Smooth muscle cell (in vitro differentiated cells): ENCODE measurements around the gene ZMIZ1. TPM values are rescaled to one million over a fixed set of nuclear protein-coding genes. Genes with fewer than 3 reads are reported as not detected.

Experiments used
- DNase-seq: peaks from one replicate; lab custom pipeline; 2025; ENCODE audit not compliant: unreplicated experiment; lab: John Stamatoyannopoulos, UW
- H2AFZ ChIP-seq: fragments of 200-600 bp; sonication (generic); 2 replicates; pipeline ENCODE4 v1.6.0; 2016; ENCODE audit warnings: antibody characterized with exemption, low read depth, mild to moderate bottlenecking
- H3F3A ChIP-seq: fragments of 200-600 bp; sonication (generic); 2 replicates; pipeline ENCODE4 v1.6.0; 2017; ENCODE audit warnings: antibody characterized with exemption, low read depth
- H3K27ac ChIP-seq: fragments of 200-600 bp; sonication (generic); 2 replicates; pipeline ENCODE4 v1.5.1; 2016; ENCODE audit warnings: low read depth, mild to moderate bottlenecking
- H3K27me3 ChIP-seq: fragments of 200-600 bp; sonication (generic); 2 replicates; pipeline ENCODE4 v1.6.1; 2016; ENCODE audit warnings: low read depth, mild to moderate bottlenecking
- H3K36me3 ChIP-seq: fragments of 200-600 bp; sonication (generic); 2 replicates; pipeline ENCODE4 v1.5.1; 2016; ENCODE audit warnings: low read depth
- H3K4me1 ChIP-seq: fragments of 200-600 bp; sonication (generic); 2 replicates; pipeline ENCODE4 v1.5.1; 2016; ENCODE audit warnings: low read depth
- H3K4me2 ChIP-seq: fragments of 200-600 bp; sonication (generic); 2 replicates; pipeline ENCODE4 v1.6.0; 2016; ENCODE audit warnings: mild to moderate bottlenecking
- H3K4me3 ChIP-seq: fragments of 200-600 bp; sonication (generic); 2 replicates; pipeline ENCODE4 v1.5.1; 2016; ENCODE audit warnings: mild to moderate bottlenecking
- H3K79me2 ChIP-seq: fragments of 200-600 bp; sonication (generic); 2 replicates; pipeline ENCODE4 v1.6.0; 2016; ENCODE audit warnings: low read depth, mild to moderate bottlenecking
- H3K9ac ChIP-seq: fragments of 200-600 bp; sonication (generic); 2 replicates; pipeline ENCODE4 v1.6.0; 2016; ENCODE audit warnings: low read depth
- H3K9me3 ChIP-seq: fragments of 200-600 bp; sonication (generic); replicated peaks from 2 replicates; pipeline ENCODE4 v1.5.1; 2016; ENCODE audit warnings: low read depth
- H4K20me1 ChIP-seq: fragments of 200-600 bp; sonication (generic); 2 replicates; pipeline ENCODE4 v1.6.0; 2016; ENCODE audit warnings: low read depth
- CTCF ChIP-seq: fragments of 200-600 bp; sonication (generic); IDR thresholded peaks from 2 replicates; pipeline ENCODE4 v1.5.1; 2017; ENCODE audit warnings: borderline replicate concordance, mild to moderate bottlenecking, antibody characterized with exemption; ENCODE audit not compliant: insufficient read depth, poor library complexity, severe bottlenecking
- WGBS: methylation state at CpG from one replicate; pipeline ENCODE4 v1.1.7; 2016; ENCODE audit warnings: low lambda C conversion rate; 5-methylcytosine and 5-hydroxymethylcytosine counted together
- polyA plus RNA-seq: library from polyadenylated mRNA; unstranded; fragments of >200 nt; fragmentation: Nextera tagmentation; extraction: Ambion mirVana; gene quantifications from 2 replicates; pipeline ENCODE4 v1.2.1, GENCODE V29; 2016
- total RNA-seq: library from RNA; depleted of rRNA; stranded (reverse); fragments of >200 nt; gene quantifications from 2 replicates; pipeline ENCODE4 v1.2.3, GENCODE V29; 2014

Gene ZMIZ1
- total and polyA plus RNA-seq, 2 experiments from 2014 or later = 24.2 to 31.3 TPM

- no peak overlapping the region for H3K4me3 ChIP-seq
- no peak overlapping the region for H3K4me2 ChIP-seq
- H3K36me3 ChIP-seq = no peaks in the 10 kb centered on the region
- peaks cover 81% of the 10 kb centered on the region for H3K79me2 ChIP-seq
- H3K27ac ChIP-seq = peak overlapping the region; percentile 62
- no peaks in the 10 kb centered on the region for H3F3A ChIP-seq
- no peak overlapping the region for H3K9ac ChIP-seq
- H3K4me1 ChIP-seq = peaks cover 6% of the 10 kb centered on the region
- H3K9me3 ChIP-seq = no peaks in the 10 kb centered on the region
- 98% methylated on average over 6 of the region's 6 CpGs for WGBS
- peaks cover 98% of the 10 kb centered on the region for H4K20me1 ChIP-seq
- DNase-seq = no peak
- no peak for TF ChIP-seq CTCF
- H3K27me3 ChIP-seq = no peaks in the 10 kb centered on the region
- no peak overlapping the region for H2AFZ ChIP-seq
Observed at GRCh38 chr10:79247373-79248137, 178.8 kb downstream of the ZMIZ1 start.

- Histone ChIP-seq H3K9ac (peak overlapping the region; percentile 6), H3K4me3 (no peak overlapping the region), H3K4me1 (peaks cover 6% of the 10 kb centered on the region), H3K4me2 (no peak overlapping the region), H3K36me3 (no peaks in the 10 kb centered on the region), H4K20me1 (peaks cover 100% of the 10 kb centered on the region), H2AFZ (no peak overlapping the region), H3K79me2 (peaks cover 90% of the 10 kb centered on the region), H3K9me3 (no peaks in the 10 kb centered on the region), H3K27ac (peak overlapping the region; percentile 62), H3F3A (no peaks in the 10 kb centered on the region), H3K27me3 (no peaks in the 10 kb centered on the region)
- no peak for TF ChIP-seq CTCF
- 62% methylated on average over 12 of the region's 12 CpGs for WGBS
- DNase-seq = no peak
Observed at GRCh38 chr10:79248341-79249185, 179.8 kb downstream of the ZMIZ1 start.

GRCh38 chr10:79249186-79250121, 180.7 kb downstream of the ZMIZ1 start:
- Histone ChIP-seq H3K27ac (peak overlapping the region; percentile 62), H2AFZ (no peak overlapping the region), H4K20me1 (peaks cover 100% of the 10 kb centered on the region), H3K36me3 (no peaks in the 10 kb centered on the region), H3F3A (no peaks in the 10 kb centered on the region), H3K9ac (no peak overlapping the region), H3K4me1 (no peaks in the 10 kb centered on the region), H3K27me3 (no peaks in the 10 kb centered on the region), H3K4me2 (no peak overlapping the region), H3K4me3 (no peak overlapping the region), H3K79me2 (peaks cover 90% of the 10 kb centered on the region), H3K9me3 (no peaks in the 10 kb centered on the region)
- WGBS = 97% methylated on average over 20 of the region's 20 CpGs
- no peak for TF ChIP-seq CTCF
- no peak for DNase-seq
